Gastroesophageal sphincter (tissue), 3 donors: ENCODE results near the gene TTC7B.

Experiments
- CTCF ChIP-seq, 4 experiments: fragments of 200-600 bp in 2 of 4; fragments of 450-650 bp in 2 of 4; sonication (generic) in 1 of 4; IDR thresholded peaks; one replicate each; pipeline ENCODE4 v1.5.1; 2017 to 2019; ENCODE audit warnings: antibody characterized with exemption in 4 of 4, mild to moderate bottlenecking in 2 of 4, moderate library complexity in 2 of 4
- EP300 ChIP-seq: sonication (generic); formaldehyde crosslinking; IDR thresholded peaks from one replicate; pipeline ENCODE4 v1.6.1; 2017; ENCODE audit warnings: antibody characterized with exemption, mild to moderate bottlenecking

- TF ChIP-seq CTCF (IDR thresholded peaks at IDR 0.05) (no peak), EP300 (no peak)
Measured at GRCh38 chr14:90781344-90781761, 34.9 kb downstream of the TTC7B start.
